ENCODE measurements around the gene RELN. TPM values are rescaled to one million over a fixed set of nuclear protein-coding genes. Genes with fewer than 3 reads are reported as not detected.

RELN gene
- total and polyA plus RNA-seq, 9 of the 15 experiments (the other 6 are each of a cell fraction or from before 2014, with no cell fraction given) = 12.9 to 43.2 (median 18.1) TPM

- TF ChIP-seq MTA1 (IDR thresholded peaks at IDR 0.05; ENCODE audit: borderline replicate concordance) (peak; percentile 82; the same call in 1 of the 2 replicates), TRIM24 (IDR thresholded peaks at IDR 0.05) (peak; percentile 68 to 83), PRDM10 (IDR thresholded peaks at IDR 0.05; ENCODE audit: partially characterized antibody) (peak; percentile 50), CREB3 (tag; conservative IDR thresholded peaks at IDR 0.05; ENCODE audit: low read depth) (no peak), E2F1 (CRISPR knock-in tag; IDR thresholded peaks at IDR 0.05) (no peak), ETV6 (IDR thresholded peaks at IDR 0.05; ENCODE audit: borderline replicate concordance in 1 of 2, low read depth in 2 of 2, low read length in 1 of 2) (no peak), ETV6 (CRISPR knock-in tag; IDR thresholded peaks at IDR 0.05; ENCODE audit: borderline replicate concordance) (no peak), TEAD2 (tag; IDR thresholded peaks at IDR 0.05) (no peak), GATAD2A (IDR thresholded peaks at IDR 0.05) (peak; percentile 87), ZNF12 (CRISPR knock-in tag; IDR thresholded peaks at IDR 0.05) (no peak), IRF1 (CRISPR knock-in tag; IDR thresholded peaks at IDR 0.05; ENCODE audit: borderline replicate concordance) (no peak), SMARCC2 (IDR thresholded peaks at IDR 0.05; ENCODE audit: low read depth) (peak; percentile 81), ZC3H8 (IDR thresholded peaks at IDR 0.05) (peak; percentile 49; the same call in 1 of the 2 replicates), ATF7 (IDR thresholded peaks at IDR 0.05) (peak; percentile 61; the same call in 1 of the 2 replicates), ZNF668 (CRISPR knock-in tag; IDR thresholded peaks at IDR 0.05) (no peak)
Observed at GRCh38 chr7:103919272-103919868, 70.1 kb downstream of the RELN start (continued).
